Measurements from ENCODE around the gene MED26. TPM values are rescaled to one million over a fixed set of nuclear protein-coding genes. Genes with fewer than 3 reads are reported as not detected.

MED26 gene
- total RNA-seq, 1 donor from 2014 or later, result 13.3 TPM

DNA sequence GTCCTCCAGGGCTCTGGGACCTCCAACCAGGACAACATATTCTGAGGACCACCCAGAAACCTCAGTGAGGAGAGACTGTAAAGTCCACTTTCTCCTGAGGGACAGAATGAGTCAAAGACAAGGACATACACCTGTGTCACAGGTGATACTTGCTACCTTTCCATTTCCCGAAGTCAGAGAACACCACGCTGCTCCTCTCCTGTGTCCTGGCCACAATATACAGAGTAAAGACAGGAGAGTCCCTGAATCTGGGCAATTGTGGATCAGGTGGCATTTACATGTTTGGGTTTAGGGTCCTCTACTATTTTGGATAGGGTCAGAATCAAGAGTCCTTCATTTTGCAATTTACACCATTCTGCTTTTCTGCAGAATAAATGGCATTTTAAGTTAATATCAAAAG, 4.9 kb downstream of the MED26 start:
- Mint-ChIP-seq H3K27me3 (ENCODE audit: unreplicated experiment) (peaks cover 10% of the 10 kb centered on the region), H3K4me1 (ENCODE audit: unreplicated experiment) (peaks cover 32% of the 10 kb centered on the region), H3K9me3 (ENCODE audit: unreplicated experiment) (no peaks in the 10 kb centered on the region), H3K27ac (ENCODE audit: unreplicated experiment) (no peak overlapping the region), H3K36me3 (ENCODE audit: low read depth, unreplicated experiment) (peaks cover 20% of the 10 kb centered on the region), H3K4me3 (ENCODE audit: unreplicated experiment) (no peak overlapping the region)
- TF ChIP-seq, protein P1, sequence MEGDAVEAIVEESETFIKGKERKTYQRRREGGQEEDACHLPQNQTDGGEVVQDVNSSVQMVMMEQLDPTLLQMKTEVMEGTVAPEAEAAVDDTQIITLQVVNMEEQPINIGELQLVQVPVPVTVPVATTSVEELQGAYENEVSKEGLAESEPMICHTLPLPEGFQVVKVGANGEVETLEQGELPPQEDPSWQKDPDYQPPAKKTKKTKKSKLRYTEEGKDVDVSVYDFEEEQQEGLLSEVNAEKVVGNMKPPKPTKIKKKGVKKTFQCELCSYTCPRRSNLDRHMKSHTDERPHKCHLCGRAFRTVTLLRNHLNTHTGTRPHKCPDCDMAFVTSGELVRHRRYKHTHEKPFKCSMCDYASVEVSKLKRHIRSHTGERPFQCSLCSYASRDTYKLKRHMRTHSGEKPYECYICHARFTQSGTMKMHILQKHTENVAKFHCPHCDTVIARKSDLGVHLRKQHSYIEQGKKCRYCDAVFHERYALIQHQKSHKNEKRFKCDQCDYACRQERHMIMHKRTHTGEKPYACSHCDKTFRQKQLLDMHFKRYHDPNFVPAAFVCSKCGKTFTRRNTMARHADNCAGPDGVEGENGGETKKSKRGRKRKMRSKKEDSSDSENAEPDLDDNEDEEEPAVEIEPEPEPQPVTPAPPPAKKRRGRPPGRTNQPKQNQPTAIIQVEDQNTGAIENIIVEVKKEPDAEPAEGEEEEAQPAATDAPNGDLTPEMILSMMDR (IDR thresholded peaks at IDR 0.05; ENCODE audit: unreplicated experiment), result no peak
- DNase-seq (ENCODE audit: low spot score), result no peak

DNA sequence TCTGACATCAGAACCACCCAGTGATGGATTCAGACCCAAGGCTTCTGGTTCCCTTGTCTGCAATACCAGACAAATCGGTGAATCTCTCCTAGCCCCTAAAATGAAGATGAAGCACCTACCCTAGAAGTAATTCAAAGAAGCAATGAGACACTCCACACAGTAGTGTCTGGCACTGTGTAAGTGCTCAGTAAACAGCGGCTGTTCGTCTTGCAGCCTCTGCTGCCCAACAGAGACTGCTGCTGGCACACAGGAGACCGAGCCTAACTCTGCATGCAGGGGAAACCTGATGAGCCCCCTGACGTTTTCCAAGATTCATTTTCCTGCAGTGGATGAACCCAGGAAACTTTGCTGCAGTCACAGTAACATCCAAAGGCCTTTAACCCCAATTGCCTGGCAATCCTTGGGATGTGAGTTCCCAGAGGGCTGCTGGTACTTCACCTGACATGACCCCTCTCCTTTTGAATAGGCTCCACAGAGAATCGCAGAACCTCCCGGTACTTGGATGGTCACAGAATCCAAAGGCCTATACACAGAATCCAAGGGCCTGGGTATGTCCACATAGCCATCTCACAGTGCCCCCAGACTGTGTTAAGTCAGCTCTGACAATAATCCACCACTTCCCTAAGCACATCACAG, 6.7 kb downstream of the MED26 start:
- no peaks in the 10 kb centered on the region for H3K9me3 Mint-ChIP-seq (ENCODE audit: unreplicated experiment)

DNA sequence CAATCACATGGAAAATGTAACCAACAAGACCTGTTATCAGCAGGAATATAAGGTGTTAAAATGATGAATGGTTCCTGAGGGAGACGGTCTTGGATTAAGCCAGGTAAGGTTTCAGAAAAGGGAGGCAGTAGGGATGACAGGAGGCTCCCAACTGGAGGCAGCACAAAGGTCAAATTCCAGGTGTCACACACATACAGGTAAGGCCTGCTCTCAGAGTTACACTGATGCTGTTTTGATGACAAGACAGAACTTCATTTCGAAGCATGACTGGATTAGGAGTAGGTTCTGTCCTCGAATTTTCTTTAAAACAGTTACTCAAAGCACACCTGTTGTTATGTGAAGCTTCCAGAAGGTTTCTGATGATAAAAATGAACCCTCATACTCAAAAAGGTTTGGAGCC, 7.4 kb downstream of the MED26 start:
- Mint-ChIP-seq H3K36me3 (ENCODE audit: low read depth, unreplicated experiment) (peaks cover 20% of the 10 kb centered on the region), H3K27ac (ENCODE audit: unreplicated experiment) (no peak overlapping the region), H3K4me3 (ENCODE audit: unreplicated experiment) (peak overlapping the region; percentile 59), H3K27me3 (ENCODE audit: unreplicated experiment) (peaks cover 10% of the 10 kb centered on the region), H3K9me3 (ENCODE audit: unreplicated experiment) (no peaks in the 10 kb centered on the region), H3K4me1 (ENCODE audit: unreplicated experiment) (peaks cover 40% of the 10 kb centered on the region)
- DNase-seq (ENCODE audit: low spot score), result no peak
- TF ChIP-seq, protein P1 (IDR thresholded peaks at IDR 0.05; ENCODE audit: unreplicated experiment), result no peak

More for the DNA sequence above, 6.7 kb downstream of the MED26 start:
- no peak for DNase-seq (ENCODE audit: low spot score)
- Mint-ChIP-seq H3K4me1 (ENCODE audit: unreplicated experiment) (peaks cover 44% of the 10 kb centered on the region), H3K36me3 (ENCODE audit: low read depth, unreplicated experiment) (peaks cover 21% of the 10 kb centered on the region), H3K27me3 (ENCODE audit: unreplicated experiment) (peaks cover 10% of the 10 kb centered on the region), H3K4me3 (ENCODE audit: unreplicated experiment) (peak overlapping the region; percentile 25), H3K27ac (ENCODE audit: unreplicated experiment) (no peak overlapping the region)
- TF ChIP-seq, protein P1 (IDR thresholded peaks at IDR 0.05; ENCODE audit: unreplicated experiment), result no peak

DNA sequence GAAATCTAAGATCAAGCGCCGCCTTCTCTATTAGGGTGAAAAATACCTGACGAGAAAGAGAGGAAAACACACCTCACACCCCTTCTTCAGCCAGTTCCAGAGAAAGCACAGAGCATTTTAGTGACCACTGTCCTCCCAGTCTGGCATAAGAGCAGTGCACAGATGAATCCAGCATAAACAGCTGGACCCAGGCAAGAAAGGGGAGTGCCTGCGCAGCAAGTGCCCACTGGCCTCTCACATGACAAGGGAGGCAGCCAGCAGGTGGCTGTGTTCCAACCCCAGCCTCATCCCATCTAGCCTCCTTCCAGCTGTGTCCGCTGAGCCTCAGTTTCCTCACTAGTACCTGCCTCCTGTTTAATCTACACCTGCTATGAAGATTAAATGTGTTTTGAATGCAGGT, 8.0 kb downstream of the MED26 start:
- no peaks in the 10 kb centered on the region for H3K9me3 Mint-ChIP-seq (ENCODE audit: unreplicated experiment)
- no peak overlapping the region for H3K4me3 Mint-ChIP-seq (ENCODE audit: unreplicated experiment)
- no peak overlapping the region for H3K27ac Mint-ChIP-seq (ENCODE audit: unreplicated experiment)
- peaks cover 10% of the 10 kb centered on the region for H3K27me3 Mint-ChIP-seq (ENCODE audit: unreplicated experiment)
- H3K36me3 Mint-ChIP-seq (ENCODE audit: low read depth, unreplicated experiment), result peaks cover 16% of the 10 kb centered on the region
- peaks cover 39% of the 10 kb centered on the region for H3K4me1 Mint-ChIP-seq (ENCODE audit: unreplicated experiment)
- TF ChIP-seq, protein P1 (IDR thresholded peaks at IDR 0.05; ENCODE audit: unreplicated experiment), result no peak
- DNase-seq (ENCODE audit: low spot score), result no peak

DNA sequence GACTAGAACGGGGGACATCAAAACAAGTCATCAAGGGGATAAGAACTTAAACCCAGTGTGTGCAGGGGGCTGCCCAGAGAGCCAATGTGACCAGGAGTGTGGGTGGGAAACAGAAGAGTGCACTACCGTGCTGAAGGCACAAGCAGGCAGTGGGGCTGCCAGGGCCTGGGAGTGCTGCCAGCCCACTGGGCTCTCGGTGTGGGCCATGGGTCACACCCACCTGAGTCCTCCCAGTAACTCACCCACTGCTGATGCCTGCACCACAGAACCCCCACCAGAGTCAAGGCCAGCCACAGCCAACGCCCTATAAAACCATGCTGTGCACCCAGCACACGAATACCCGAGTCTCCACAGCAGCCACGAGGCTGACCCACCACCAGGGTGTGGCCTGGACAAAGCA, 8.5 kb downstream of the MED26 start:
- Mint-ChIP-seq H3K36me3 (ENCODE audit: low read depth, unreplicated experiment) (peaks cover 19% of the 10 kb centered on the region), H3K27ac (ENCODE audit: unreplicated experiment) (no peak overlapping the region), H3K4me3 (ENCODE audit: unreplicated experiment) (no peak overlapping the region), H3K27me3 (ENCODE audit: unreplicated experiment) (peaks cover 12% of the 10 kb centered on the region), H3K4me1 (ENCODE audit: unreplicated experiment) (peaks cover 44% of the 10 kb centered on the region), H3K9me3 (ENCODE audit: unreplicated experiment) (no peaks in the 10 kb centered on the region)
- DNase-seq (ENCODE audit: low spot score), result no peak
- TF ChIP-seq, protein P1 (IDR thresholded peaks at IDR 0.05; ENCODE audit: unreplicated experiment), result no peak

All from endothelial cell (in vitro differentiated cells).